ENCODE measurements around the gene TMEM121.
A peak's percentile ranks its signal among the peaks of the same experiment; 100 is the strongest.

The TMEM121 gene

DNA sequence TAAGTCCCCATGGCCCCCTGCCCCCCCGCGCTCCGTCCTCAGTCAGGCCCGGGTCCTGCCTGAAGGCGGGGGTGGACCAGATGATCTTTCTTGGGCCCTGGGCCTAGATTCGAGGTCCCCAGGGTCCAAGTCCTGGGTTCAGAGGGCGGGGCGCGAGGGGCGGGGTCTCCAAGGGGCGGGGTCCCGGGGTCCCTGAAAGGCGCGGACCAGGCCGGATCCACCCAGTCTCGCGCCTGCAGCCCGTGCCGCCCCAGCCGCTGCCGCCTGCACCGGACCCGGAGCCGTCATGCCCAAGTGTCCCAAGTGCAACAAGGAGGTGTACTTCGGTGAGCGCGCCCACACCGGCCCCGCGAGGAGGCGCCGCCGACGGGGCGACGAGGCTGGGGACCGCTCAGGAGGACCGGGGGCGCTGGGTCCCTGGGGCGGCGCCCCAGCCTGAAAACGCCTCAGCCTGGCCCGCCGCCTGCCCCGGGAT lies 39.4 kb upstream of the TMEM121 start:
- peak in 1 of 2 donors; percentile 37 for DNase-seq (ENCODE audit: low read depth in 1 of 2, low spot score in 1 of 2)

GRCh38 chr14:105487449-105487985 lies 38.9 kb upstream of the TMEM121 start:
- DNase-seq (ENCODE audit: low read depth in 1 of 2, low spot score in 1 of 2): peak; percentile 49 to 55

- no peak for DNase-seq (ENCODE audit: low read depth in 1 of 2, low spot score in 1 of 2)
These were observed 38.2 kb upstream of the TMEM121 start for GRCh38 chr14:105487986-105488777.

DNA sequence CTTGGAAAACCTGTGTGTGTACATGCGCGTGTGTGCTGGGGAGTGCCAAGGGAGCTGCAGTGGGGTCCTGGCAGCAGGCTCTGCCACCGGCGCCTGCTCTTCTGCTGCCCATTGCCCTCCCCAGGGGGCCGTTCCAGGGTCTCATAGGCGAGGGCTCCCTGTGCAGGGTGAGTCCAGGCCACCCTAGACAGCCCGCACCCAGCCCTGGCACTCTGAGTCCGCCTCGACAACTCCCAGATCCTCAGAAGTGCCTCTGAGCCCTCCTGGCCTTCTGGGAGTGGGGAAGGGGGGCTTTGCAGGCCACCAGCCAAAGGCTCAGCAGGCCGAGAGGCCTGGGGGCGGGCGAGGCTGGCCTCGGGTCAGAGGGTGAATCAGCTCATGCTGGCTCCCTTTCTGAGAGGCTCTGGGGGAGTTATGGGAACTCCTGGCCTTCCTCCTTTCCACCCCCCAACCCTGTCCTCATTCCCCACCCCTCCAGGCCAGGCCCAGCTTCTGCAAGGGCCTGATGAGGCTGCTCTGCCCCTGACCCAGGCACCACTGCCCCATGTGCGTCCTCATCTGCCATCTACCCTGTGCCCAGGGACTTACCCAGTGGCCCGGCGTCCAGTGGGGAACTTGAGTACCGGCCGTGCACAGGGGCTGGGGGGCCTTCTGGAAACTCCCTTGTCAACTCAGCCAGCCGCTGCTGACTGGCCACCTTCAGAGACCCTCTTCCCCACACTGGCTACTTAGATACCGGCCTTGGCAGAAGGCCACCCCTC lies 37.4 kb upstream of the TMEM121 start:
- no peak for DNase-seq (ENCODE audit: low read depth in 1 of 2, low spot score in 1 of 2)

DNA sequence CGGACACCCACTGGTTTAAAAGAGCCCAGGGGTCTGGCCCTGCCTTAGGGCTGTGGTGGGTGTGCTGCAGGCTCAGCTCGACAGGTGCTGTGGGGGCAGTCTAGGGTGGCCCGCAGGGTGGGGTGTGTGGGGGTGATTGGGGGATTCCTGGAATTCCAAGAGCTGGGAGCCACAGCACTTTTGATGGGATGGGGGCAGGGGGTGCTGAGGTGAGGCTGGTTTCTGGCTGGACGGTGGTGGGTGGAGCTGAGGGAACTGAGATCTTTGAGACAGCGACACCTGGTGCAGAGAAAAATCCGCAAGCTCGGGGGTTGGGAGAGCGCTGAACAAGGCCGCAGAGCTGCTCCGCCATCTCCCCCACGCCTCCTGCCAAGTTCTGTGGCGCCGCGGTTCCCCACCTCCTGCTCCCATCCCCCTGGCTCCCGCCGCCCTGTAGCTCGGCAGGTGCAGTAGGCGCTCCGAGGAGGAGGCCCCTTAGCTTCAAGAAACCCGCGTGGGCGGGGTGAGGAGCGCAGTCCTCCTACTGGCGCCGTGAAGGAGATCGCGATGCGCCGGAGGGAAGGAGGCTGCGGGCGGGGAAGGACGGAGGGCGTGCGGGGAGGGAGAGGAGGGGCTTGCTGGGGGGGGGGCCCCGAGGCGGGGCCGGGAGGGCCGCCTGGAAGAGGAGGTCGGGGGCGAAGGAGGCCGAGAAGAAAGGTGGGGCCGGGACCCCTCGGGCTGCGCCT lies 36.7 kb upstream of the TMEM121 start:
- peak; percentile 69 to 79 for DNase-seq (ENCODE audit: low read depth in 1 of 2, low spot score in 1 of 2)

GRCh38 chr14:105490267-105490571 lies 36.2 kb upstream of the TMEM121 start:
- no peak for DNase-seq (ENCODE audit: low read depth in 1 of 2, low spot score in 1 of 2)

DNA sequence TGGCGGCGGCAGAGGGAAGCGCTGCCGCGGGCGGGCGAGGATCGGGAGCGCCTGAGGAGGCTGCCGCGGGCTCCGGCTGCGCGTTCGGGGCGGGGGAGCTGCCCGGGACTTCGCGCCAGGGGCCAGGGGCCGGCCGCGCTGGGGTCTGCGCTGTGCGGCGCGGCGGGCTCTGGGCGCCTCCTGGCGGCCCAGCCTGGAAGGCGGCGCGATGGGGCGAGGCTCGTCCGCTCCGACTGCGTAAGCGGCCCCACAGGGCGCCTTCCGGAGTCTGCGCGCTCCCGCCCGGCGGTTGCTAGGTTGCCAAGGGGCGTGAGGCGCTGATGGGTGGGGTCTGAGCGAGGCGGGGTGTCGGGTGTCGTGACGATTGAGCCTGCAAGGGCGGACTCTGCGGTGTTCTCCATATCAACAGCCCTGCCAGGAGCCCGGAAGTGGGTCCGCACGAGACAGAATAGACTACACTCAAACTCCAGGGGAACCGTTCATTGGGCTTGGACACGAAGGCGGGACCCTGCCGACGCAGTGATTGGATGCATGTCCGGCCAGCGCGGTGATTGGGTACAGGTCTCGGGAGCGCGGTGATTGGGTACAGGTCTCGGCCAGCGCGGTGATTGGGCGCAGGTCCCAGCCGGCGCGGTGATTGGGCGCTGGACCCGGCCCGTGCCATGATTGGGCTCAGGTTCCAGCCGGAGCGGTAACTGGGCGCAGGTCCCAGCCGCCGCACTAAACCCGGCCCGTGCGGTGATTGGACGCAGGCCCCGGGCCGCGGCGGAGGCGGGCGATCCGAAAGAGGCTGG lies 35.6 kb upstream of the TMEM121 start, which contains the start of gene TEDC1:
Gene TEDC1, plus strand, starts transcription at position 675 of the 794 bp plus-strand sequence. CDS start 130 bp downstream, outside the sequence.
- peak; percentile 95 to 98 for DNase-seq (ENCODE audit: low read depth in 1 of 2, low spot score in 1 of 2)

DNA sequence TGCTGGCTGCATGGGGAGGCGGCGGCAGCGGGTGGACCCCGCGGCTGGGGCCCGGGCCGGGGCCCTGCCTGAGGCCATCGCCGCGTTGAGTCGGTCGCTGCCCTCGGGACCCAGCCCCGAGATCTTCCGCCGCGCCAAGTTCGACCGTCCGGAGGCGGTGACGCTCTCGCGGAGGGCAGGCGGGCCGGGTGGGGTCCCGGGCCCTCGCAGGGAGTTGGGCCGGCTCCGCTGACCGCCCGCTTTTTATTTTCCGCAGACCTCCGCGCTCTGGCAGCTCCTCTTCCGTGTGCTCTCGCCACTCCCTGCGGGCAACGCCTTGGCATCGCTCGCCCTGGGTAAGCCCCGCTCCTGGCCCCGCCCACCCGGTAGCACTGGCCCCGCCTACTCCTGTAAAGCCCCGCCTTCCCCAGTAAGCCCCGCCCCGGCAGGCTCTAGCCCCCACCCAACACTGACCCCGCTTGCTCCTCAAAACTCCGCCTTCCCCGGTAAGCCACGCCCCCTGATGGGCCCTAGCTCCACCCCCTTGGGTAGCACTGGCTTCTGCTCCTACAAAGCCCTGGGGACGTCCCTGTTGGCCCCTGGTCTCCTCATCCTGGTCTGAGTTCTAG lies 34.9 kb upstream of the TMEM121 start:
- peak; percentile 62 to 78 for DNase-seq (ENCODE audit: low read depth in 1 of 2, low spot score in 1 of 2)

- no peak for DNase-seq (ENCODE audit: low read depth in 1 of 2, low spot score in 1 of 2)
These were observed 34.1 kb upstream of the TMEM121 start for GRCh38 chr14:105492031-105492970.

GRCh38 chr14:105492971-105493871 lies 33.2 kb upstream of the TMEM121 start:
- DNase-seq (ENCODE audit: low read depth in 1 of 2, low spot score in 1 of 2): no peak

DNA sequence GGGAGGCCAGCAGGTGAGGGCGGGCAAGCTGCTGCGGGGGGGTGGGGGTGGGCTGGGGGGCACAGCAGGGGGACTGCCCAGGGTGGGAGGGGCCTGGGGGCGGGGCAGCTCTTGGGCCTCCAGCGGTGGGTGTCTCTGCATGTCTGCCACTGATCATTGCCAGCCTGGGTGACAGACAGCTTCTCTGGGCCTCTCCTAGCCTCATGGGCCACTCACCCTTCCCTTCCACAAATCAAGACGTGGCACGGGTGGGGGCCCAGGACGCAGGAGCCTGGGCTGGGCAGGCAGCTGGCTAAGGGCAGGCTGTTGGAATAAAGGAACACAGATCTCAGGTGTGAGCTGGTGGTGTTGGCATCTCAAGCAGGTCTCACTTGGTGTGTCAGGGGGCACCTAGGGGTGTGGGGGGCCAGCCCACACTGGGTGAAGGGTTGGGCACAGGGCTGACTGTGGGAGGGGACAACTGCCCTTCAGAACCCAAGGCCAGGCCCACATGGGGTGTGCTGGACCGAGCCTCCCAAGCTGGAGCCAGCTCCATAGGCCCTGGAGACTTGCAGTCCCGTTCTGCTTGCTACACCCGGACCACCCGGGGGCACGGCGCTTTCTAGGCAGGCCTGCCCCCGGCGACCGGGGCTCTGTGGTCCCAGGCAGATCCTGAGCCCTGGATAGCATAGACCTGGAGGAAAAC lies 32.3 kb upstream of the TMEM121 start:
- DNase-seq (ENCODE audit: low read depth in 1 of 2, low spot score in 1 of 2): no peak

- no peak for DNase-seq (ENCODE audit: low read depth in 1 of 2, low spot score in 1 of 2)
These were observed 31.8 kb upstream of the TMEM121 start for GRCh38 chr14:105494606-105494929.

DNA sequence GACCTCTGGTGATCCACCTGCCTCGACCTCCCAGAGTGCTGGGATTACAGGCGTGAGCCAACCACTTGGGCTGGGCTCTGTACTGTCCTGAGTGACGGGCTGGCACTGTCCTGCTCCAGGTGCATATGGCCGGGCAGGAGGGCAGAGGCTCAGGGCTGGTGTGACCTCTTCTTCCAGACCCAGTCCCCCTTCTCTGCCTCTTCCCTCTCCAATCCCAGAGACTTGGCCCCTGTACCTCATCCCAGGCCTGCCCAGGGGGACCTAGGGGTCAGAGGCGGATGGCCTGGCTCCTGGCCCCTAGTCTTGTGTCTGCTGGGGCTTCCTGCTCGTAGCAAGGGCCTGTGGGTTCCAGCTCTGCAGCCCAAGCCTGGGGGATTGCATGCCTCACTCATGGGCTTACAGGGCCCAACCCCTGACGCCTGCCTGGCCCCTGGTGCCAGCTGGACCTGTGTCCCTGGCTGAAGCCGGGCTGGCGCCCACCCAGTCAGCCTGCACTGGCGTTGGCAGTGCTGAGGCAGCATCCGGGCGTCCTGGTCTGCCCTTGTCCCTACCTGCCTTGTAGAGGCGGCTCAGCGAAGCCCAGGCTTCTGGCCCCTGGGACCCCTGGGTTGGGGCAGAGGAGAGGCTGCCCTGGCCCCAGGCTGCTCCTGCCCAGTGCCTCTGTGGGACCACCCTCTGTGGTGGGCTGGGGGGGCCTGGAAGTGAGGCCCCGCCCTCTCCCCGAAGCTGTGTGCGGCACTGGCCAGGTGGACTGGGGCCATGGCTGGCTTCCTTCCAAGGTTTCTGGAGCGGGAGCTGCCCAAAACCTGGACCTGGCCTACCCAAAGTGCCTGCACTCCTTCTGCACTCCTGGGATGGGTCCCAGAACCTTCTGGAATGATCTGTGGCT lies 31.0 kb upstream of the TMEM121 start:
- DNase-seq (ENCODE audit: low read depth in 1 of 2, low spot score in 1 of 2): no peak

GRCh38 chr14:105495990-105496830 lies 30.2 kb upstream of the TMEM121 start:
- no peak for DNase-seq (ENCODE audit: low read depth in 1 of 2, low spot score in 1 of 2)

DNA sequence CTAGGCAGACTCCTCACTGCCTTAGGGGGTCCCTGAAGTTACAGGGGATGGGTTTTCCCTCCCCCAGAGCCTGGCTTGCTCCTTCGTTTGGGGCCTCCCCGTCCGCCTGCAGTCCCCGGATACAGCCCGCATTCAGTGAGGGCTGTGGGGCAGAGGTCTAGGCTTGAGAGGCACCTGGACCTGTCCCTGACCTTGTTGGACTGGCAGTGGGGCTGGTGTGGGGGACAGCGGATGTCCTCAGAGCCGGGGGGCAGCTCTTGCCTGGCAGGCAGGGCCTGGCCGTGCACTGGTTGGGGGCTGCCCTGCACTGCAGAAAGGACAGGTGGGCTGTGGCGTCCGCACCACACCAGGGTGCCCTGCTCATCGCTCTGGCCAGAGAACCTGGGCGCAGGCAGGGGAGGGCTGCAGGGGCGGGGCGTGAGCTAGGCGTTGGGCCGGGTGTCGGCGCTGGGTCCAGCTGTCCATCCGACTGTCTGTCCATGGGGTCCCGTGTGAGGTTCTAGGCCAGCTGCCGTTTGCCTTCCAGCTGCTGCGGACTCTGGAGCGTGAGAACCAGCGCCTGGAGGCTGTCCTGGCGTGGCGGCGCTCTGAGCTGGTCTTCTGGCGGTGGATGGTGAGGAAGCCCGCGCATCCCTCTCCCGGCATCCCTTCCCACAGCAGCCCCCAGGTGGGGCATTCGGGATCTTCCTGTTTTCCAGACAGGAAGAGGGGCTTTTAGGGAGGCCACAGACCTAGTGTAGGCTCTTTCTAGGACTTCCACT lies 29.4 kb upstream of the TMEM121 start:
- DNase-seq (ENCODE audit: low read depth in 1 of 2, low spot score in 1 of 2): no peak
